HepG2 (cell line): Measurements from ENCODE around the gene TERB2. TPM values are rescaled to one million over a fixed set of nuclear protein-coding genes. Genes with fewer than 3 reads are reported as not detected.
"Not testable (repeated sequence)": the region's sequence is repeated elsewhere in the genome, so short reads cannot be mapped to it uniquely, and the experiment has no call there.

ENCODE experiments used
- ATAC-seq: fragments of 200-7000 bp; cut with Tn5 transposase; 3 replicates; pipeline ENCODE4 v1.9.1; 2020; ENCODE audit warnings: mild to moderate bottlenecking, moderate library complexity
- BruUV-seq: library from RNA; stranded (reverse); fragments of 400-500 nt; replicated peaks from 2 replicates; lab custom pipeline; 2021; lab: Mats Ljungman, UMichigan
- CTCF ChIA-PET: fragments of 300-600 bp; formaldehyde crosslinking; extraction: SDS; loops from one replicate; lab custom pipeline; 2021; ENCODE audit warnings: low total read pairs, inconsistent platforms, low intra/inter-chr PET ratio; lab: Yijun Ruan, JAX
- POLR2A ChIA-PET: fragments of 350-600 bp; sonication (Branson Sonifier 250); formaldehyde crosslinking; loops from one replicate; lab custom pipeline; 2020; ENCODE audit warnings: antibody characterized with exemption, inconsistent platforms; lab: Yijun Ruan, JAX
- DNase-seq: peaks from one replicate; pipeline ENCODE4 v3.0.0-alpha.2; 2015; ENCODE audit warnings: low spot score
- FAIRE-seq: peaks from 3 replicates; lab custom pipeline; 2011; peaks lifted over from hg19 to GRCh38; lab: Jason Lieb, UNC
- H2AFZ ChIP-seq: one replicate; pipeline ENCODE4 v1.6.1; 2011; ENCODE audit warnings: low read length, inconsistent platforms
- H3K27ac ChIP-seq: fragments of 300-600 bp; 3 replicates; pipeline ENCODE4 v1.8.0; 2011; ENCODE audit warnings: mixed run types, mild to moderate bottlenecking, mixed read lengths, low read length, inconsistent platforms; ENCODE audit not compliant: insufficient read depth; ENCODE audit errors: extremely low read length
- H3K27me3 ChIP-seq, 2 experiments: fragments of 200-600 bp in 1 of 2; 2 replicates in 1 of 2; 3 replicates in 1 of 2; pipeline versions ENCODE4 v1.6.0 to v1.8.0; 2011; ENCODE audit warnings: low read length in 2 of 2, mild to moderate bottlenecking in 2 of 2, moderate library complexity in 2 of 2, inconsistent platforms in 1 of 2; ENCODE audit not compliant: insufficient read depth in 2 of 2, control insufficient read depth in 1 of 2
- H3K36me3 ChIP-seq, 2 experiments: fragments of 200-600 bp in 1 of 2; replicated peaks in 1 of 2; 2 replicates in 1 of 2; 3 replicates in 1 of 2; pipeline versions ENCODE4 v1.5.1 to v1.8.0; 2011; ENCODE audit warnings: low read length in 2 of 2, inconsistent platforms in 1 of 2; ENCODE audit not compliant: insufficient read depth in 2 of 2, control insufficient read depth in 1 of 2
- H3K4me1 ChIP-seq: 2 replicates; pipeline ENCODE4 v1.5.1; 2012; ENCODE audit warnings: low read length, inconsistent platforms; ENCODE audit not compliant: insufficient read depth
- H3K4me2 ChIP-seq: 2 replicates; pipeline ENCODE4 v1.6.0; 2011; ENCODE audit warnings: low read depth, low read length, inconsistent platforms
- H3K4me3 ChIP-seq, 3 experiments: fragments of 200-600 bp in 1 of 3; sonication (generic), shearing (Covaris generic) in 1 of 3; replicated peaks in 1 of 3; 2 replicates each; pipeline ENCODE4 v1.5.1; 2011 to 2016; ENCODE audit warnings: low read length in 3 of 3, inconsistent platforms in 2 of 3, low read depth in 2 of 3, mild to moderate bottlenecking in 2 of 3, control low read depth in 1 of 3, mixed read lengths in 1 of 3; ENCODE audit not compliant: insufficient read depth in 1 of 3
- H3K79me2 ChIP-seq: one replicate; pipeline ENCODE4 v1.6.1; 2011; ENCODE audit warnings: low read length, inconsistent platforms; ENCODE audit not compliant: insufficient read depth
- H3K9ac ChIP-seq: 2 replicates; pipeline ENCODE4 v1.6.0; 2011; ENCODE audit warnings: mild to moderate bottlenecking, low read depth, low read length, inconsistent platforms; ENCODE audit not compliant: insufficient read depth
- H3K9me3 ChIP-seq: 2 replicates; pipeline ENCODE4 v1.5.1; 2012; ENCODE audit warnings: mild to moderate bottlenecking, low read length
- H4K20me1 ChIP-seq: 2 replicates; pipeline ENCODE4 v1.6.0; 2011; ENCODE audit warnings: inconsistent platforms, mild to moderate bottlenecking, low read length, moderate library complexity; ENCODE audit not compliant: insufficient read depth
- WGBS: methylation state at CpG from one replicate; pipeline ENCODE4 v1.1.6; 2017; ENCODE audit warnings: low lambda C conversion rate; 5-methylcytosine and 5-hydroxymethylcytosine counted together
- in situ Hi-C: cut with HindIII; loops from 2 replicates; pipeline ENCODE4 v1.10.0; 2017; ENCODE audit warnings: low pct_unique_long_range_greater_than_20kb; ENCODE audit not compliant: extremely low pct_ligation_motif_present
- intact Hi-C: fragments of 100-400 bp; cut with micrococcal nuclease; formaldehyde crosslinking; loops from one replicate; pipeline ENCODE4 v1.10.0; 2022; ENCODE audit not compliant: unreplicated experiment
- polyA plus RNA-seq, 8 experiments: library from polyadenylated mRNA; depleted of rRNA in 3 of 8; stranded (reverse) in 7 of 8; unstranded in 1 of 8; fragments of >200 nt; fragmentation: Illumina TruSeq in 4 of 8; extraction: Trizol in 4 of 8; gene quantifications; 2 replicates each; pipeline versions ENCODE4 v1.2.1 to v1.2.3, GENCODE V29; 2011 to 2016; ENCODE audit warnings: low read depth in 4 of 8, missing spikeins in 1 of 8, mixed read lengths in 1 of 8; ENCODE audit not compliant: insufficient read depth in 1 of 8
- total RNA-seq, 5 experiments: library from RNA; depleted of rRNA; stranded (reverse); fragments of >200 nt; fragmentation: Illumina TruSeq; extraction: Trizol; gene quantifications; 2 replicates each; pipeline ENCODE4 v1.2.3, GENCODE V29; 2016; ENCODE audit warnings: low read depth in 1 of 5

The TERB2 gene
- total and polyA plus RNA-seq, 2 of the 13 experiments (the other 11 are each of a cell fraction or from before 2014, with no cell fraction given): not detected

DNA sequence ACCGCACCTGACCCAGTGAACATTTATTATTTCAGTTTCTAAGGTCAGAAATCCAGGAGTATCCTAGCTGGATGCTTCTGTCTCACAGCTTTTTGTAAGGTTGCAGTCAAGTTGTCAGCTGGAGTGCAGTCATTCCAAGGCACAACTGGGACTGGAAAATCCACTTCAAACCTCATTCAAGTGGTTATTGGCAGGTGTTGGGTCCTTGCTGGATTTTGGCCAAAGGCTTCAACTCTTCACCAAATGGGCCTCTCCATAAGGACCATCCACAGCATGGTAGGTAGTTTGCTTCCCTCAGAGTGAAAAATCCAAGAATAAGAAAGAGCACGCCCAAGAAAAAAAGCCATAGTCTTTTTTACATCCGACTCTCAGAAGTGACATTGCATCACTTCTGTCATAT is 19.7 kb downstream of the TERB2 start:
- H3K36me3 ChIP-seq, H2AFZ ChIP-seq, H3K27me3 ChIP-seq, H3K9ac ChIP-seq, intact Hi-C loops, ATAC-seq, CTCF ChIA-PET, H3K79me2 ChIP-seq, H3K4me2 ChIP-seq, in situ Hi-C loops, H3K27ac ChIP-seq, DNase-seq, POLR2A ChIA-PET, BruUV-seq, H3K9me3 ChIP-seq, H4K20me1 ChIP-seq, H3K4me3 ChIP-seq: not testable (repeated sequence)
- FAIRE-seq: peak; percentile 15
- WGBS: 79% methylated on average over 3 of the region's 3 CpGs
- peaks cover 34% of the 10 kb centered on the region for H3K4me1 ChIP-seq

DNA sequence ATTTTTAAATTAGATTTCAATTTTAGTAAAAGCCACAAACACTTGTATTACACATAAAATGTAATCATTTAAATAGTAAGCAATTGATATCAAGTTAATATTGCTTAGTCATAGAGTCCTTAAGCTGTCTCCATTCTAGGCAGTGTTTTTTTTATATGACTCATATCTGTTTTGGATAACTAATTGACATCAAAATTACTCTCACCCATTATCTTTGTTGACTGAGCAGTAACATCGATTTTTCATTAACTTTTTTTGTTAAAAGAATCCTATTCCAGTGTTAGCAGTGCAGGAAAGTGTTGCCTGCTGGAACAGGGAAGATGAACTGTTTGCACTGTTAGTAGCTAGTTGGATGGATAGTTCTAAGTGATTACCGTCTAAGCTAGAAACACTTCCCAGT is 21.3 kb downstream of the TERB2 start:
- BruUV-seq, H3K79me2 ChIP-seq, H3K36me3 ChIP-seq, H4K20me1 ChIP-seq, ATAC-seq, intact Hi-C loops, H3K27me3 ChIP-seq, DNase-seq, H2AFZ ChIP-seq, H3K4me3 ChIP-seq, H3K9ac ChIP-seq, H3K4me2 ChIP-seq, CTCF ChIA-PET, H3K9me3 ChIP-seq, FAIRE-seq, H3K27ac ChIP-seq, in situ Hi-C loops: not testable (repeated sequence)
- WGBS: 23% methylated on average over 2 of the region's 2 CpGs
- peaks cover 43% of the 10 kb centered on the region for H3K4me1 ChIP-seq
- POLR2A ChIA-PET: interaction anchor here (1.6 kb wide), 1 partner anchor 45 kb away, joined by 7 read pairs; the partner anchor contains the start of gene SORD
